HL-60 (cell line): ENCODE measurements around the gene GSAP.
"Not testable (repeated sequence)": the region's sequence is repeated elsewhere in the genome, so short reads cannot be mapped to it uniquely, and the experiment has no call there.

Source experiments
- DNase-seq, 2 experiments: peaks; one replicate each; pipeline ENCODE4 v3.0.0-alpha.2; 2010 to 2020; ENCODE audit warnings: low read depth in 1 of 2, low spot score in 1 of 2
- H3K27ac ChIP-seq: fragments of 250-450 bp; sonication (Bioruptor Pico); replicated peaks from 2 replicates; pipeline ENCODE4 v1.5.1; 2020; ENCODE audit warnings: mild to moderate bottlenecking, moderate library complexity
- H3K27me3 ChIP-seq: fragments of 250-450 bp; sonication (Bioruptor Pico); 2 replicates; pipeline ENCODE4 v1.5.1; 2021; ENCODE audit warnings: mild to moderate bottlenecking, moderate library complexity; ENCODE audit not compliant: insufficient read depth, poor library complexity, severe bottlenecking
- H3K4me3 ChIP-seq: replicated peaks from 2 replicates; pipeline ENCODE4 v1.5.1; 2011; ENCODE audit warnings: mild to moderate bottlenecking, control low read depth, low read length; ENCODE audit not compliant: insufficient read depth
- CTCF ChIP-seq: IDR thresholded peaks from one replicate; pipeline ENCODE4 v1.5.1; 2011; ENCODE audit warnings: low read length, control low read depth, inconsistent platforms; ENCODE audit not compliant: insufficient read depth
- GABPA ChIP-seq: IDR thresholded peaks from 2 replicates; pipeline ENCODE4 v1.6.1; 2012; ENCODE audit warnings: low read depth
- POLR2AphosphoS5 ChIP-seq: IDR thresholded peaks from 2 replicates; pipeline ENCODE4 v1.6.1; 2012; ENCODE audit warnings: low read depth
- REST ChIP-seq: IDR thresholded peaks from 2 replicates; pipeline ENCODE4 v1.6.1; 2012; ENCODE audit warnings: low read depth; ENCODE audit not compliant: insufficient replicate concordance
- SPI1 ChIP-seq: IDR thresholded peaks from 2 replicates; pipeline ENCODE4 v1.6.1; 2012; ENCODE audit warnings: low read depth, mild to moderate bottlenecking, borderline replicate concordance

GSAP gene

DNA sequence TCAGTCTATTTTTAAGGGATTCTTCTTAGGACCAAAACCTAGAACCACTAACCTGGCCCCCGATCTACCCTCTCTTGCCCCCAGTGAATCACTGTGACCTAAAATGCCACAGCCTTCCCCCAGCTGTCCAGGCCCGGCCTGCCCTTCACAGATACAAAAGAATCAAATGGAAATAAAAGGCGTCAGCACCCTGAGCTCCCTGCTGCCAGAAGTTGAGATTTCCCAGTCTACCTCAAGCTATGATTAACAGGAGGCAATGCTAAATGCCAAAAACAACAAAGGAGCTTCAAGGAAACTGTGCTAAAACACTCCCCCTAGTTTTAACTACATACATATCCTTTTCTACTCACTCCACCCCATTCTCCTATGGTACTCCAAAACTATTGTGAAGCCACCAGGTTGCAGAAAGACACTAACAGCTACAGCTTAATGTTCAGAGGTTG, 67.8 kb downstream of the GSAP start:
- Histone ChIP-seq H3K27me3 (no peaks in the 10 kb centered on the region), H3K27ac (no peak overlapping the region), H3K4me3 (no peak overlapping the region)
- TF ChIP-seq REST, result no peak
- no peak for TF ChIP-seq SPI1
- TF ChIP-seq GABPA, result no peak
- no peak for TF ChIP-seq POLR2AphosphoS5
- no peak for TF ChIP-seq CTCF
- no peak for DNase-seq

DNA sequence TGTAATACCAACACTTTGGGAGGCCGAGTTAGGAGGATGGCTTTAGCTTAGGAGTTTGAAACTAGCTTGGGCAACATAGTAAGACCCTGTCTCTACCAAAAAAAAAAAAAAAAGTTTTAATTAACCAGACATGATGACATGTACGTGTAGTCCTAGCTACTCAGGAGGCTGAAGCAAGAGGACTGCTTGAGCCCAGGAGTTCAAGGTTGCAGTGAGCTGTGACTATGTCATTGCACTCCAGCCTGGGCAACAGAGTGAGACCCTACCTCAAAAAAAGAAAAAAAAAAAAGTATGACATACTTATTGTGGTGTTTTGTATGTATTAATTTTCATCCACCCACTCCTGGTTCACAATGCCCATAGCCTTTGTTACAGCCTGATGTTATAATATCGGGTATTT, 69.7 kb downstream of the GSAP start:
- DNase-seq, result no peak
- H3K27ac ChIP-seq, result no peak overlapping the region
- H3K27me3 ChIP-seq, result no peaks in the 10 kb centered on the region
- no peak overlapping the region for H3K4me3 ChIP-seq
- TF ChIP-seq POLR2AphosphoS5 (no peak), GABPA (no peak), REST (no peak), SPI1 (no peak), CTCF (no peak)

- DNase-seq, H3K27me3 ChIP-seq, H3K27ac ChIP-seq, H3K4me3 ChIP-seq: not testable (repeated sequence)
These were observed 70.7 kb downstream of the GSAP start for GRCh38 chr7:77345426-77345825.

GRCh38 chr7:77339726-77340125, 76.4 kb downstream of the GSAP start:
- H3K27ac ChIP-seq, result 0 out of 2 replicates have a peak overlapping the region, but pooled peaks have one; percentile 48
- H3K27me3 ChIP-seq, result no peaks in the 10 kb centered on the region
- TF ChIP-seq REST (no peak), POLR2AphosphoS5 (no peak)
- no peak for DNase-seq
- no peak overlapping the region for H3K4me3 ChIP-seq
